Measurements from ENCODE around the gene ZNF408. TPM values are rescaled to one million over a fixed set of nuclear protein-coding genes. Genes with fewer than 3 reads are reported as not detected.

Gene ZNF408
- polyA plus RNA-seq, 1 of the 3 experiments (the other 2 are of a cell fraction), result 7.1 TPM

DNA sequence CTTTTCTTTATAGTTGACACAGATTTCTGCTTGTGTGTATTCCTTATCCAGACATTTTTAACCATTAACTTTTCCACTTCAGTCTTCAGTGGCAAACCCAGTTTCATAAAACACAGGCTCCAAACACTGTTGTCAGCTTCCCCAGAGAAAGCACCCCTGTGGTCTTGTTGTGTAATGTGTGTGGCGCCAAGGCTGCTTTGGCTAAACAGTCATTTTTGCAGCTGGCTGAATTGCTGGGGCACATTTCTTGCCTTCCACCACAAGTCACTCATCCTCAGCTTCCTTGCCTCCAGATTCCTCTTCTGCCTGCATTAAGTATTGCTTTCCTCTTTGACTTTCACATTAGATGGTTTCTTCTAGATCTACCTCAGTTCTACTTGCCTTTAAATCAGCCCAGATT is 40.9 kb upstream of the ZNF408 start:
- H3K4me1 ChIP-seq (ENCODE audit: control insufficient read depth in 1 of 2, insufficient read depth in 2 of 2, low read depth in 1 of 2, low read length in 1 of 2), result peaks cover 0 to 11% of the 10 kb centered on the region in 2 experiments; a peak in 1 of 4 replicates
- no peaks in the 10 kb centered on the region for H4K20me1 ChIP-seq (ENCODE audit: insufficient read depth)
- H3K4me2 ChIP-seq, result no peak overlapping the region
- no peak for DNase-seq
- TF ChIP-seq RXRA (IDR thresholded peaks at IDR 0.05; ENCODE audit: borderline replicate concordance, low read depth) (no peak), ELF1 (IDR thresholded peaks at IDR 0.05) (no peak), MEF2A (IDR thresholded peaks at IDR 0.05; ENCODE audit: borderline replicate concordance, low read depth) (no peak)
- 100% methylated on average over 1 of the region's 1 CpG for WGBS (ENCODE audit: low lambda C conversion rate)
- POLR2A ChIA-PET, result no interaction called here
- no peak overlapping the region for H2AFZ ChIP-seq (ENCODE audit: low read depth)
- no peaks in the 10 kb centered on the region for H3K79me2 ChIP-seq (ENCODE audit: insufficient read depth)
- no peak overlapping the region; a peak in 1 of 4 replicates for H3K27ac ChIP-seq (ENCODE audit: low read depth in 2 of 2, low read length in 1 of 2)
- CTCF ChIA-PET, result interaction anchor here (1.0 kb wide), 1 partner anchor 19 kb away, joined by 3 read pairs; no protein-coding TSS in a partner anchor
- H3F3A ChIP-seq (replicated peaks; ENCODE audit: insufficient read depth), result peaks cover 11% of the 10 kb centered on the region
- no peaks in the 10 kb centered on the region for H3K9me3 ChIP-seq
- no peak overlapping the region for H3K9ac ChIP-seq
- H3K36me3 ChIP-seq (replicated peaks in 1 of 2; ENCODE audit: control insufficient read depth in 1 of 2, insufficient read depth in 2 of 2, low read length in 1 of 2), result peaks cover 38 to 59% of the 10 kb centered on the region in 2 experiments
- H3K9me2 ChIP-seq, result no peaks in the 10 kb centered on the region
- H3K27me3 ChIP-seq (ENCODE audit: insufficient read depth), result no peaks in the 10 kb centered on the region
- no peak overlapping the region for H3K4me3 ChIP-seq (ENCODE audit: low read depth in 2 of 2, low read length in 1 of 2)

DNA sequence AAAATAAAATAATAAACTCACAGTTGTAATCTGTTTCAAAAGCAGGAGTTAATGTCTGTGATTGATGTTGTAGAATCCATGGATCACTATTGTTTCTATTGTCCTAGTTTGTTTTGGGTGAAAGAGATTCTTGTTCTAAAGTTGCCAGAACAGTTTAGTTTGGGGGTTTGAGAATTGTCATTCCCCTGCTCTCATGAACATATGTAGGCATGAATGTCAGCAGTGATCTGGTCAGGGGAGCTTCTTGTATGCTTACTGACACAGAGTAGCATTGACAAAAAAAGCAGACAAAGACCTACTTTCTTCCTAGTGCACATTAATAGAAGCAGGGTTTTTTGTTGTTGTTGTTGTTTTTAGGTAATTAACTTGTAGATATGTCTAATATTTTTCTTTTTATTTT is 39.0 kb upstream of the ZNF408 start:
- no peaks in the 10 kb centered on the region for H4K20me1 ChIP-seq (ENCODE audit: insufficient read depth)
- no peak for DNase-seq
- H3K4me1 ChIP-seq (ENCODE audit: control insufficient read depth in 1 of 2, insufficient read depth in 2 of 2, low read depth in 1 of 2, low read length in 1 of 2), result peaks cover 0 to 11% of the 10 kb centered on the region in 2 experiments; a peak in 1 of 4 replicates
- no peak overlapping the region for H3K4me3 ChIP-seq (ENCODE audit: low read depth in 2 of 2, low read length in 1 of 2)
- TF ChIP-seq ELF1 (IDR thresholded peaks at IDR 0.05) (no peak), SMC3 (IDR thresholded peaks at IDR 0.05; ENCODE audit: low read depth, low read length) (no peak), EP300 (IDR thresholded peaks at IDR 0.05; ENCODE audit: borderline replicate concordance in 1 of 2, low read depth in 1 of 2, low read length in 1 of 2) (no peak), CHD2 (IDR thresholded peaks at IDR 0.05; ENCODE audit: low read length, partially characterized antibody) (no peak), MXI1 (IDR thresholded peaks at IDR 0.05; ENCODE audit: low read depth, low read length) (no peak), RFX5 (IDR thresholded peaks at IDR 0.05; ENCODE audit: low read length) (no peak)
- H3K36me3 ChIP-seq (replicated peaks in 1 of 2; ENCODE audit: control insufficient read depth in 1 of 2, insufficient read depth in 2 of 2, low read length in 1 of 2), result peaks cover 52 to 53% of the 10 kb centered on the region in 2 experiments
- no peaks in the 10 kb centered on the region for H3K79me2 ChIP-seq (ENCODE audit: insufficient read depth)
- CTCF ChIA-PET, result no interaction called here
- no peaks in the 10 kb centered on the region for H3F3A ChIP-seq (replicated peaks; ENCODE audit: insufficient read depth)
- POLR2A ChIA-PET, result interaction anchor here (0.6 kb wide), 1 partner anchor 18 kb away, joined by 3 read pairs; no protein-coding TSS in a partner anchor
- H3K9me2 ChIP-seq, result no peaks in the 10 kb centered on the region
- no peaks in the 10 kb centered on the region for H3K9me3 ChIP-seq
- no peak overlapping the region for H3K9ac ChIP-seq
- no peaks in the 10 kb centered on the region for H3K27me3 ChIP-seq (ENCODE audit: insufficient read depth)
- H3K4me2 ChIP-seq, result no peak overlapping the region
- no peak overlapping the region for H2AFZ ChIP-seq (ENCODE audit: low read depth)
- H3K27ac ChIP-seq (ENCODE audit: low read depth in 2 of 2, low read length in 1 of 2), result no peak overlapping the region

DNA sequence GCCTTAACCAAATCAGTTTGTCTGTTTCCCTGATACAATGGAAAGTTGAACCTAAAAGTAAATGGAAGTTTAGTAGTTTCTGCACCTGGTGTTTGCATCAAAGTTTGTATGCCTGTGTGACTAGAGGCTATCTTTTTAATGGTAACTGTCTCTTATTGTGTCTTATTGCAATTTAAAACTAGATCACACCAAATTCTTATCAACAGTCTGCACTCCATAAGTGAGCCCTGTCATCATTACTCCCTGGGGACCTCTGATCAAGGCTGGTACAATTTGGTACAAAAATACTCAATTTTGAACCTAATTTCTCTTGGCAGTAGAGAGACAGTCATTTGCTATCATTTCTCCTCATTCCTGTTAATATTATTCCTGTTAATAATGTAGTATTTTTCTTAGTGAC is 38.5 kb upstream of the ZNF408 start:
- H3K27ac ChIP-seq (ENCODE audit: low read depth in 2 of 2, low read length in 1 of 2), result no peak overlapping the region
- peaks cover 0 to 9% of the 10 kb centered on the region in 2 experiments; a peak in 1 of 4 replicates for H3K4me1 ChIP-seq (ENCODE audit: control insufficient read depth in 1 of 2, insufficient read depth in 2 of 2, low read depth in 1 of 2, low read length in 1 of 2)
- no peaks in the 10 kb centered on the region for H3F3A ChIP-seq (replicated peaks; ENCODE audit: insufficient read depth)
- no peak overlapping the region for H3K4me3 ChIP-seq (ENCODE audit: low read depth in 2 of 2, low read length in 1 of 2)
- no peak overlapping the region for H3K4me2 ChIP-seq
- H3K9me3 ChIP-seq, result no peaks in the 10 kb centered on the region
- ChIA-PET POLR2A (no interaction called here), CTCF (no interaction called here)
- no peak overlapping the region for H2AFZ ChIP-seq (ENCODE audit: low read depth)
- no peak for DNase-seq
- no peak overlapping the region for H3K9ac ChIP-seq
- no peaks in the 10 kb centered on the region for H3K9me2 ChIP-seq
- H3K36me3 ChIP-seq (replicated peaks in 1 of 2; ENCODE audit: control insufficient read depth in 1 of 2, insufficient read depth in 2 of 2, low read length in 1 of 2), result peaks cover 48 to 56% of the 10 kb centered on the region in 2 experiments
- no peaks in the 10 kb centered on the region for H3K79me2 ChIP-seq (ENCODE audit: insufficient read depth)
- no peaks in the 10 kb centered on the region for H4K20me1 ChIP-seq (ENCODE audit: insufficient read depth)
- H3K27me3 ChIP-seq (ENCODE audit: insufficient read depth), result no peaks in the 10 kb centered on the region
- no peak for TF ChIP-seq GABPA (IDR thresholded peaks at IDR 0.05; ENCODE audit: low read depth)
- TF ChIP-seq CHD2 (IDR thresholded peaks at IDR 0.05; ENCODE audit: low read length, partially characterized antibody), result no peak
- no peak for TF ChIP-seq TAF1 (IDR thresholded peaks at IDR 0.05; ENCODE audit: borderline replicate concordance, low read depth, low read length)
- no peak for TF ChIP-seq FOXM1 (IDR thresholded peaks at IDR 0.05; ENCODE audit: low read depth)
- no peak for TF ChIP-seq SIN3A (IDR thresholded peaks at IDR 0.05; ENCODE audit: borderline replicate concordance, low read depth, low read length)
- no peak for TF ChIP-seq NRF1 (IDR thresholded peaks at IDR 0.05; ENCODE audit: low read depth, low read length)
- TF ChIP-seq, protein P1, sequence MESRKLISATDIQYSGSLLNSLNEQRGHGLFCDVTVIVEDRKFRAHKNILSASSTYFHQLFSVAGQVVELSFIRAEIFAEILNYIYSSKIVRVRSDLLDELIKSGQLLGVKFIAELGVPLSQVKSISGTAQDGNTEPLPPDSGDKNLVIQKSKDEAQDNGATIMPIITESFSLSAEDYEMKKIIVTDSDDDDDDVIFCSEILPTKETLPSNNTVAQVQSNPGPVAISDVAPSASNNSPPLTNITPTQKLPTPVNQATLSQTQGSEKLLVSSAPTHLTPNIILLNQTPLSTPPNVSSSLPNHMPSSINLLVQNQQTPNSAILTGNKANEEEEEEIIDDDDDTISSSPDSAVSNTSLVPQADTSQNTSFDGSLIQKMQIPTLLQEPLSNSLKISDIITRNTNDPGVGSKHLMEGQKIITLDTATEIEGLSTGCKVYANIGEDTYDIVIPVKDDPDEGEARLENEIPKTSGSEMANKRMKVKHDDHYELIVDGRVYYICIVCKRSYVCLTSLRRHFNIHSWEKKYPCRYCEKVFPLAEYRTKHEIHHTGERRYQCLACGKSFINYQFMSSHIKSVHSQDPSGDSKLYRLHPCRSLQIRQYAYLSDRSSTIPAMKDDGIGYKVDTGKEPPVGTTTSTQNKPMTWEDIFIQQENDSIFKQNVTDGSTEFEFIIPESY (IDR thresholded peaks at IDR 0.05; ENCODE audit: borderline replicate concordance, low read depth), result no peak
- TF ChIP-seq GATA2 (CRISPR knock-in tag; IDR thresholded peaks at IDR 0.05), result no peak
- TF ChIP-seq ELF1 (IDR thresholded peaks at IDR 0.05), result no peak
- TF ChIP-seq, protein P2, sequence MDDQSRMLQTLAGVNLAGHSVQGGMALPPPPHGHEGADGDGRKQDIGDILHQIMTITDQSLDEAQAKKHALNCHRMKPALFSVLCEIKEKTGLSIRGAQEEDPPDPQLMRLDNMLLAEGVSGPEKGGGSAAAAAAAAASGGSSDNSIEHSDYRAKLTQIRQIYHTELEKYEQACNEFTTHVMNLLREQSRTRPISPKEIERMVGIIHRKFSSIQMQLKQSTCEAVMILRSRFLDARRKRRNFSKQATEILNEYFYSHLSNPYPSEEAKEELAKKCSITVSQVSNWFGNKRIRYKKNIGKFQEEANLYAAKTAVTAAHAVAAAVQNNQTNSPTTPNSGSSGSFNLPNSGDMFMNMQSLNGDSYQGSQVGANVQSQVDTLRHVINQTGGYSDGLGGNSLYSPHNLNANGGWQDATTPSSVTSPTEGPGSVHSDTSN (IDR thresholded peaks at IDR 0.05), result no peak
- TF ChIP-seq, protein P3, sequence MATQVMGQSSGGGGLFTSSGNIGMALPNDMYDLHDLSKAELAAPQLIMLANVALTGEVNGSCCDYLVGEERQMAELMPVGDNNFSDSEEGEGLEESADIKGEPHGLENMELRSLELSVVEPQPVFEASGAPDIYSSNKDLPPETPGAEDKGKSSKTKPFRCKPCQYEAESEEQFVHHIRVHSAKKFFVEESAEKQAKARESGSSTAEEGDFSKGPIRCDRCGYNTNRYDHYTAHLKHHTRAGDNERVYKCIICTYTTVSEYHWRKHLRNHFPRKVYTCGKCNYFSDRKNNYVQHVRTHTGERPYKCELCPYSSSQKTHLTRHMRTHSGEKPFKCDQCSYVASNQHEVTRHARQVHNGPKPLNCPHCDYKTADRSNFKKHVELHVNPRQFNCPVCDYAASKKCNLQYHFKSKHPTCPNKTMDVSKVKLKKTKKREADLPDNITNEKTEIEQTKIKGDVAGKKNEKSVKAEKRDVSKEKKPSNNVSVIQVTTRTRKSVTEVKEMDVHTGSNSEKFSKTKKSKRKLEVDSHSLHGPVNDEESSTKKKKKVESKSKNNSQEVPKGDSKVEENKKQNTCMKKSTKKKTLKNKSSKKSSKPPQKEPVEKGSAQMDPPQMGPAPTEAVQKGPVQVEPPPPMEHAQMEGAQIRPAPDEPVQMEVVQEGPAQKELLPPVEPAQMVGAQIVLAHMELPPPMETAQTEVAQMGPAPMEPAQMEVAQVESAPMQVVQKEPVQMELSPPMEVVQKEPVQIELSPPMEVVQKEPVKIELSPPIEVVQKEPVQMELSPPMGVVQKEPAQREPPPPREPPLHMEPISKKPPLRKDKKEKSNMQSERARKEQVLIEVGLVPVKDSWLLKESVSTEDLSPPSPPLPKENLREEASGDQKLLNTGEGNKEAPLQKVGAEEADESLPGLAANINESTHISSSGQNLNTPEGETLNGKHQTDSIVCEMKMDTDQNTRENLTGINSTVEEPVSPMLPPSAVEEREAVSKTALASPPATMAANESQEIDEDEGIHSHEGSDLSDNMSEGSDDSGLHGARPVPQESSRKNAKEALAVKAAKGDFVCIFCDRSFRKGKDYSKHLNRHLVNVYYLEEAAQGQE (IDR thresholded peaks at IDR 0.05; ENCODE audit: low read depth, low read length), result no peak
- TF ChIP-seq SMC3 (IDR thresholded peaks at IDR 0.05; ENCODE audit: low read depth, low read length), result no peak
